GM19395 (cell line): ENCODE measurements around the gene AFP.

ENCODE experiments used
- ATAC-seq: cut with Tn5 transposase; IDR thresholded peaks from one replicate; pipeline ENCODE4 v1.9.1; 2021; ENCODE audit warnings: mild to moderate bottlenecking, moderate library complexity; ENCODE audit not compliant: unreplicated experiment

Gene AFP

DNA sequence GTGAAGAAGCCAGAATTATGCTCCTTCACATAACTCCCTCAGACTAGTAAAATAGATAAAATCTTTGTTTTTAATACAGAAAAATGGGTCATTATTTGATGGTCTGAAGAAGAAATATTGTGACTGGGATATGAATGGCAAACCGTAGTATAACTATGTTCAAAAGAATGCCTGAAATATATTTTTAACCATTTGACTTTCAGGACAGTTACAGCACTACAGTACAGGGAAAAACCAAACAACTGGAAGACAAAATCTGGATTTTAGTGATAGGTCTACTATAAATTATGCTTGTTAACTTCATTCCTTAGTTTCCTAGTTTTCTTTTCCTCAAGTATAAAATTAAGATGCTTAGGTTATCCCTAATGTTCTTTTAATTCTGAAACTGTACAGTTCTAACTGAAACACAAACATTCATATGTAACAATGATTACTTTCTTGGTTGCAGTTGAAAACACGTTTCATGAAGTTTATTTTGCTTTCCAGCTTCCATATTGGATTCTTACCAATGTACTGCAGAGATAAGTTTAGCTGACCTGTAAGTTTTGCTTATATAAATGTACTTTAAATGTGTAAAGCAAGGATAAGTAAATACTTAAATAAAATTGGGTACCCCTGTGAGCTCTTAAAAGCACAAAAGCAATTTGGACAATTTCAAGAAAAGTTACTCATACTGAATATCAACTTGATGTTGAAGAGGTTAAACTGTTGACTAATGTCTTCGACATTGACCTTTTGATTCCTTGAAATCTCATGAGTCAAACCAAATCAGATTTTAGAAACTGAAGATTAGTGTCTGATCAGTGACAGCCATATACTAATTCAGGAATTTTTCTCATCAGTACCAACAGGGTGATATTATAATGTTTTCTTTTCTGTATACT, 895 bp downstream of the AFP start:
- ATAC-seq, result no peak

DNA sequence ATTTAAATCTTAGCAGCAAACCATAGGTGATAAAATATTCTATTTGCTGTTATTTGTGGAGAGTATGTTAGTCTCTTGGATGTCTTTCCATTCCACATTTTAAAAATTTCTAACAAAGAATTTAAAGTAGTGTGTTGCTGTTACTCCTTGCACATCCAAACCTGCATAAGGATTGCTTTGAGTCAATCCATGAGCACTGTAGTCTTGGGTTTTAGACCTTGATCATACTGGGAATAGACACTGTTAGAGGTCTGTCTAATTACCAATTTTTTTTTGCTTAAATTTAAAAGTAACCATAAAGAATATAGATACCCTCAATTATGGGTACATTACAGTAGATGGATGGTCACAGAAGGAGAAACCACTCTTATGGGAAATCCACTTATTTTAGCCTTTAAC, 1.5 kb downstream of the AFP start:
- ATAC-seq, result no peak

DNA sequence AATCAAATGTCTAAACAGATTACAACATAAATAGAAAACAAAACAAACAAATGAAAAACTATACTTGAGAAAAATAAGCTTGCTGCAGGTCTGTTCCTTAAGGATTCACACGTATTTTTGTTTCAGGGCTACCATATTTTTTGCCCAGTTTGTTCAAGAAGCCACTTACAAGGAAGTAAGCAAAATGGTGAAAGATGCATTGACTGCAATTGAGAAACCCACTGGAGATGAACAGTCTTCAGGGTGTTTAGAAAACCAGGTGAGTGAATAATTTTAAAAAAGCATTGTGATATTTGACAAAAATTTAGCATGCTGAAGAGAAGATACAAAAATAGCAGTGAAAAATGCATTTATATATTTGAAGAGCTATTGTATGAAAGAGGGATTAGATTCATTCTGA, 2.0 kb downstream of the AFP start:
- ATAC-seq, result no peak

DNA sequence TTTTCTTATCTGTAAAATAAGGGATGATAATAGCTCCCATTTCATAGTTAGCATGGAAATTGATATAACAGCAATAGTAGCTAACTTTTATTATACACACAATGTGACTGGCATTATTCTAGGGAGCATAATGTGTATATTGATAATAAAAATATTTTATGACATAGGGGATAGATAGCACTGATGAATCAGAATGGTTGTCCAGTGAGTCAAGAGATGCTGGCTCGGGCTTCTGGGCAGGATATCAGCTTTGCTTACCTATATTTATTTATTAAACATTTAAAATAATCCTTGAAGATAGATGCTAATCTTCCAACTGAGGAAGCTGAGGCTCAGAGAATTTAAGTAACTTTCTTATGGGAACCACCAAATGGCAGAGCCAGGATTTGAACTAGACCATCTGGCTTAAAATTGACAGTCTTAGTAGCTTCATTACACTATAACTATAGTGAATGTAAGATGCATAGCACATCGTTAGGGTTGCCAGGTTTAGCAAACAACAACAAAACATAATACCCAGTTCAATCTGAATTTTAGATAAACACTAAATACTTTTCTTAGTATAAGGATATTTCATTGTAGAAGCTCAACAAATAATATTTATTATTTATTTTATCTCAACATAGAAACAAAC, 2.7 kb downstream of the AFP start:
- no peak for ATAC-seq

DNA sequence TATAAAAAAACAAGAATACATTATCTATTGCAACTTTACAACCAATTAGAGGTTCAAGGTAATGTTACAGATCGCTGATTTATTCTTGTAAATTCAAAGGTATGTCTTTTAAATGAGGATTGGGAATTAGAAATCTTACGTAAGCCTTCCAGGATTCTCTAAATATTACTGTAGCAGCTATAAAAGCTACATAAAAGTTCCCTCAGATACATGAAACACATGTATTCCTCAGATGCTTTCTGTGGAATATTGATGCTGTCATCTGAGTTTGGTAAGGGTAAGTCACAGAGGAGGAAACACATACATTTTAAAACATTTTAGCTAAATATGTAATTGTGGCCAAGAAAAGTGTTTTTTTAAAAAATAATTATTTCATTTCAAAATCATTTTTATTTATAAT, 3.4 kb downstream of the AFP start:
- no peak for ATAC-seq

DNA sequence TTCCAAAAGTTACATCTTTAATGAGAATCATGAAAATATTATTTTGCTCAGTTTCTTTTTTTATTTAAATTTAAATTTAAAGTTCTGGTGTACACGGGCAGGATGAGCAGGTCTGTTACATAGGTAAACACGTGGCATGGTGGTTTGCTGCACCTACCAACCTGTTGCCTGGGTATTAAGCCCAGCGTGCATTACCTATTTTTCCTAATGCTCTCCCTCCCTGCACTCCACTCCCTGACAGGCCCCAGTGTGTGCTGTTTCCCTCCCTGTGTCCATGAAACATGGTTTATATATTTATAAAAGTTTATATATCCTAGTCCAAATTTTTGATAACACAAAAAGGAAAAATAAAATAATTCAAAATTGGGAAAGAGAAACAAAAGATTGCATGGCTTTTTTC, 4.0 kb downstream of the AFP start:
- no peak for ATAC-seq

DNA sequence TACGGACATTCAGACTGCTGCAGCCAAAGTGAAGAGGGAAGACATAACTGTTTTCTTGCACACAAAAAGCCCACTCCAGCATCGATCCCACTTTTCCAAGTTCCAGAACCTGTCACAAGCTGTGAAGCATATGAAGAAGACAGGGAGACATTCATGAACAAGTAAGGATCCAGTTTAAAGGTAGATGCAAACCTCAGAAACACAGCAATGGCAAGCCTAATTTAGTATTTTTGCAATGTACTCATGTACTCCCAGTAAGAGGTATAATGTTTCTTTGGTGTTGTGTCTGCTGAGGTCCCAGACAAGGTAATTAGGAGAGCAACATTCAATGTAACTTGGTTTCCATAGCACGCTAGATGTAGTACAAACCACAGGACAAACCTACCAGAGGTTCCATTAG, 4.6 kb downstream of the AFP start:
- no peak for ATAC-seq

DNA sequence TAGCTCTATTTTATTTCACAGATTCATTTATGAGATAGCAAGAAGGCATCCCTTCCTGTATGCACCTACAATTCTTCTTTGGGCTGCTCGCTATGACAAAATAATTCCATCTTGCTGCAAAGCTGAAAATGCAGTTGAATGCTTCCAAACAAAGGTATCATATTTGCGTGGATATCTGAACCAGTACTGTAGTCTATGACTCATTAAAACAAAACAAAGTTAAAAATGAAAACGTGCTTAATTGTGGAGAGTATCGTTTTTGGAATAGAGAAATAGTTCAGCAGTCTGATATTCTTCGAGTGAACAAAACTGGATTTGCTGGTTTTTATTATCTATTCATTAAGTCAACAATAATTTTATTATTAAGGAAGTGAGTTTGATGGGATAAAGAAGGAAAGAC, 6.3 kb downstream of the AFP start:
- no peak for ATAC-seq

DNA sequence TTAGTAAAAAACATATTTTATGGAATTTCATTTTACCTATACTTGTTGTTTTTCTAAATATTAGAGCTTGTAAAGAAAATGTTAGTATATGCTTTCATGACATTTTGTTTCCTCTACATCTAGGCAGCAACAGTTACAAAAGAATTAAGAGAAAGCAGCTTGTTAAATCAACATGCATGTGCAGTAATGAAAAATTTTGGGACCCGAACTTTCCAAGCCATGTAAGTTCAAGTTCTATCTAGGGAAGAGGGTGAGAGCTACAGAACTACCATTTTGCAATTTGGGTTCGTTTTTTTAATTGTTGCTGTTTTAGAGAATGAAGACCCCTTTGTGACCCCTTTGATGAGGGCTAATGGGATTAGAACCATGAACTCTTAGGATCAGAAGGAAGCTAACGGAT, 7.2 kb downstream of the AFP start:
- no peak for ATAC-seq

DNA sequence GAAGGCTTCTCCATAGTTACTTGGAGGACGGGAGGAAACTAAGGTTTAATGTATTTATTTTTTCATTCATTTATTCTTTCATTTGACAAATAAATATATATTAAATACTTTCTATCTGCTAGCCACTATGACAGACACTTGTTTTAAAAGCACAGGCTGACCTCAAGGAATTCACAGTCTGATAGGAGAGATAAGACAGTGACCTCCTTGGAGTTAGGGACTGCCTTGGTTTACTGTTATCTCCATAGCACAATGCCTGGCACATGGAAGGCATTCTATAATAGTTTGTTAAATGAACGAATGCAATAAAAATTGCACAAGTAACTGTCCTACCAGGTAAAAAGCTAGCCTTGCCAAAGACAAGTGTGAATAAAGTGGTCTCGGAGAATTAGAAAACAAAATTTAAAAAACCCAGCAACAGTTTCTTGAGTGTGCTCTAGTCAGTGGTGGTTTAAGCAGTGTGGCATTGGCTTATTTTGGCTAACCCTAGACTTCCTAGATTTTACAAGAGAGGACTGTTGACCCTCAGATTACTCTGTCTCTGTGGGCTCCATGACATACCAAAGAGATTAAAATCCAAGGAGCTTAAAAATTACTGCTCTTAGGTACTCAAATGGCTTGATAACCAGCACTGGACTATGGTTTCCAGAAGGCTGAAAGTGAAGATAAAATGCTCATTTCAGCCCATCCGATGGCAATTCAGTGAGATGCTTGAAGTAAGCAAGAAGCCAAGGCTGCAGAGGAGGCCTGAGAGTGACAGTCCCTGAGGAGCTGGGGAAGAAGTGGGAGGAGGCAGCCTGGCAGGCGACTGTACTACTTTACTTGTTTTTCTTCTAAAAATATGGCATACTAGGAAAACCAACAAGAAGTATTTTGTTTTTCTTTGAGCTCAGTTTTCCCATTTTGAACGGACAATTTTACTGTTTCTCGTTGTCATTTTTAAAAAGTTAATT, 9.6 kb downstream of the AFP start:
- ATAC-seq, result no peak

DNA sequence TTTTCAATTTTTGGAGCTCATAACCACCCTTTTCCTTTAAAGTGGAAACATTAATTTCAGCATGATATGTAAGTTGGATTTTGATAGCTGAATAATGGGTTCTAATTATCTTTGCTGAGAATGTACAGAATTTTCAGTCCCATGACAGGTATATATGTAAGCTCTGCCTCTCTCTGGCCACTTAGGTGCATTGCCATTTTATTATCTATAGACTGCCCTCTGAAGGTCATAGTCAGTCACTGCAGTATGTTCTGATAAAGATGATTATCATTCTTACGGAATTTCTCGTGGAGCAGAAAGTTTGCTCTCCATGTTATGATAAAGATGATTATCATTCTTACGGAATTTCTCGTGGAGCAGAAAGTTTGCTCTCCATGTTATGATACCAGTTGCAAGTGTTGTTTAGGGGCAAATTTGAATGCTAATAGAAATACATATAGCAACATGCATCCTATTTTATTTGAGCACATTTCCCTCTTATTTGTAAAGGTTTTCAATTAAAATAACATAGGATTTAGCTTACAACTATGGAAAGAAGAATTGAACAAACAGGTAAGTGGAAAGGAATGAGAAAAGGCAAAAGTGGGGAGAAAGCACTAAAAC, 10.4 kb downstream of the AFP start:
- peak; percentile 99 for ATAC-seq

DNA sequence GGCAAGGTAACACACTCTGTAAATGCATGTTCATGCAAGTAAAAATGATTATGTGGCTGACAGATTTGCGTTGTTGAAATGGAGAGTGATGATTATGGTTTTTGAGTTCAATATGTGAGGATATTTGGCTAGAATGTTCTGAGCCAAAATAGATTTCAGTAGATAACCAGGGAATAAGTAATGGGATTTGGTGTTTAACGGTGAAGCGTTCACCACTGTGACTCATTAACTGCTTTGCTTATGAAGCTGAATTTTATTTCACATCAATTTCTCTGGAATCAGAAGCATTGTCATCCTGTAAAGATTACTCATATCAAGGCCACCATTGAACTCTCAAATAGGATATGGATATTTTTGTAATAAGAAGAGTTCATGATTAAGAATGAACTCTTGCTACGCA, 11.7 kb downstream of the AFP start:
- ATAC-seq, result no peak

DNA sequence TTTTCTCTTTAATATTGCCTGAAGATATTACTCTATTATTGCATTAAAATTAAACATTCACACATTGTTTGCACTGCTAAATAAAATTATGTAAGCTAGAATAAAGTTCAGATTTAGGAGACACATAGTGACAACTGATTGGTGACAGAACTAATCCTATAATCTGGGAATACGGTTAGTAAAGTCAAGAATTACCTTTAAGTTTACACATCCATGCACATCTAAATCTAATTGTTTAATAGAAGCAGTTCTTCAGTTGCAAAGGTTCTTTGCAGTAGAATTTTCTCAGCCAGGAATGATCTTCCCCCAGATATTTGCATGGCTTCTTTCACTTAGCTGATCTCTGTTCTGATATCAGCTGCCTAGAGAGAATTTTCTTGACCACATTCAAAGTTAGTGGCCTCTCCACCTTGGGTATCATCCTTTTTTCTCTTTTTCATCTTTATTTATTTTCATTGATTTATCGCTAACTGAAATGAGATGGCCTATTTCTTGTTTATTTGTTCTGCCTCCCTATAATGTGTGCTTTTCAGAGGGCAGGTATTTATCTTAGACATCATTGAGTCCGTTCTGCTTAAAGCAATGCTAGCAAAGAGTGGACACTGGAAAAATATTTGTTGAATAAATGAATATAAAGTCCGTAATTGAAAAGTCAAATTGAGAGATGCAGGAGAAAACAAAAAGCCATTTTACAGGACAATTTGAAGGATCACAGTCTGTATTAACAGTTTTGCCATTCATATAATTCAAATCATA, 12.6 kb downstream of the AFP start:
- ATAC-seq, result no peak

DNA sequence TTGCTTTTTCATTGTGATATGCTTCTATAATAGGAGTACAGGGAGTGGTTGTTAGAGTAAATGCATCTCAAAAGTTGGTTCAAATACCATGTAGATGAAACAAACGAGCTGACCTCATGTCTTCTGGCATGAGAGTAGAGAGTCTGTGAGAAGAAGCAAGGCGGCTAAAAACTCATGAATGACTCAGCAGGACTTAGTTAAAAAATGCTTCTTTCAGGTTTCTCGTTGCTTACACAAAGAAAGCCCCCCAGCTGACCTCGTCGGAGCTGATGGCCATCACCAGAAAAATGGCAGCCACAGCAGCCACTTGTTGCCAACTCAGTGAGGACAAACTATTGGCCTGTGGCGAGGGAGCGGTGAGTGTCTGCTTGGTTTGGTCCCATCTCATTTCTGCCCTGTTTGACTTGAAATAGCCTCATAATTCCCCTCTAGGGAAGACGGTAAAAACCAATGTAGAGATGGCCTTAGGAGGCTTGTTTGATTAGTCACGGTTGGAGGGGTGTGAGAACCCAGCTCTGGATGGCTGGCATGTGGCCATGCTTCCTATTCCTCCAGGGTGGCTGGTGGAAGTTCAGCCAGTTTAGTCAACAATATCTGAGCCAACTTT, 14.5 kb downstream of the AFP start:
- ATAC-seq, result no peak

DNA sequence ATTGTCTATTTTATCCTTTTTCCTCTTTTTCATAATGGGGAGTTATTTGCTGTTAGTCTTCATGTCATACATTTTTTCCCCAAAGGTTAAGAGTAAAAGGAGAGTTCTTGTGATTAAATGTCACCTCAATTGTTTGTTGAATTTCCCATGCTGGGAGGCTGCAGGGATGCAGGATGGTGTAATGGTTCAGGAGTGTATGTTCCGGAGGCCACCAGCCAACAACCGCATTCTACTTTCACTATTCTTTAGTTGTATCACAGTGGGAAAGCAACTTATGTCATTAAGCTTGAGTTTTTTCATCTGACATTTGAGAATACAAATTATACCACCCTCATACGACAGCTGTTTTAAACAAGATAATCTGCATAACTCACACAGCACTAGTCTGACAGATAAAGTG, 15.4 kb downstream of the AFP start:
- ATAC-seq, result no peak

DNA sequence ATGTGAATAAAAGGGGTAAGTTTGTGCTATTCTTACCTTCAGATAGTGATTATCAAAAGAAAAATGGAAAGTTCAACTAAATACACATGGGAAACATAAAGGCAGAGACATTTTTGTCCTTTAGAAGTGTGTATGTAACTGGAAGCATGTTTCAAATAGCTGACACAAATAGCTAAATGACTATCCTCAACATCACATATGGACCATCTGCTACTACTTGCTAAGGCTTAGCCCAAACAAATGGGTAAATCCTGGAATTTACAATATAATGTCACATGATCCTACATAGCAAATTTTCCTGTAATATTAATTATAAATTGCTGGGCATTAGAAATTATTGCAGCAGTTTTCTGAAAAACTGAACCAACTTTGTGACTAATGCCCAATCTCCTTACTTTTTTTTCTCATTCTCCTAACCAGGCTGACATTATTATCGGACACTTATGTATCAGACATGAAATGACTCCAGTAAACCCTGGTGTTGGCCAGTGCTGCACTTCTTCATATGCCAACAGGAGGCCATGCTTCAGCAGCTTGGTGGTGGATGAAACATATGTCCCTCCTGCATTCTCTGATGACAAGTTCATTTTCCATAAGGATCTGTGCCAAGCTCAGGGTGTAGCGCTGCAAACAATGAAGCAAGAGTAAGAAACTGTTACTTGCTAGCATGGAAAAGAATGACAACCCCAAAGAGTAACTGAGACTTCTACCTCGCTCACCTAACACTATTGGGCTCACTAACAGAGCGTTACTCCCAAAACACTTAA, 16.1 kb downstream of the AFP start:
- ATAC-seq, result no peak

DNA sequence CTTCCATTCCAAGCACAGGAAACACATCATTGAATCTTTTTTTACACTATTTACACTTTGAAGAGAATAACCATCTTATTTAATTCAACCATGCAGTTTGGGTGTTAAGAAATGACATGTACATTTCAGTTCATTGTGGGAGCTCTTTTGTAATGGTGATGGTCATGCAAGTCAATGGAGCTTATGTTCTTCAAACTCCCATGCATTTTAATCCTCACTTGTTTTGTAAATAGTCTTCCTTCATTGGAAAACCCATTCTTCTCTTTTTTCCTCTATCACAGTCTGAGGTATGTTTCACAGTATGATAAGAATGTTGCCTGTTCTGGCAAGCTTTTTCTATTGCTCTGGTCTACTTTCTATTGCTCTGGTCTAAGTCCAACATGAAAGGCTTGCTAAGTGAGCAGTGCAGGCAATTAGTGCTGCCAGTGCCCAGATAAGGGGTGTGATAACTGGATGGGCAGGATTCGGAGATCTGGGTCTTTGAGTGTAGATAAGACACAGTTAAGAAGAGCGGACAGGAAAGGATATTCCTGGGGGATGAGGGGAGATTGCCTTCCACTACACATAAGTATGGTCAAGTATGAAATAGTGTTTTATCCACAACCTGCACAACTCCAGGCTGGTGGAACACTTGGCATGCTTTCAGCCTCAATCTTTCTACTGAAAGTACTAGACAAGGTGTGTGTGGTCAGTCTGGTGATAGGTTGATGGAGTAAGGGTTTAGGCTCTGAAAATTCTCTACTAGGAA, 17.1 kb downstream of the AFP start:
- ATAC-seq, result no peak

DNA sequence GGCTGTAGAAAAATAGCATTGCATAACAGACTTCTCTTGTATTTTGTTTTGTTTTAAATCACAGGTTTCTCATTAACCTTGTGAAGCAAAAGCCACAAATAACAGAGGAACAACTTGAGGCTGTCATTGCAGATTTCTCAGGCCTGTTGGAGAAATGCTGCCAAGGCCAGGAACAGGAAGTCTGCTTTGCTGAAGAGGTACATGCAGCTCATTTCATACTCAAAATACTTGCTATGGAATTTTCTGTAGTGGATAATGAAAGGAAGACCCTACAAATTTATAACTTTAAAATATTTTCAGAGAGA, 17.6 kb downstream of the AFP start:
- no peak for ATAC-seq

DNA sequence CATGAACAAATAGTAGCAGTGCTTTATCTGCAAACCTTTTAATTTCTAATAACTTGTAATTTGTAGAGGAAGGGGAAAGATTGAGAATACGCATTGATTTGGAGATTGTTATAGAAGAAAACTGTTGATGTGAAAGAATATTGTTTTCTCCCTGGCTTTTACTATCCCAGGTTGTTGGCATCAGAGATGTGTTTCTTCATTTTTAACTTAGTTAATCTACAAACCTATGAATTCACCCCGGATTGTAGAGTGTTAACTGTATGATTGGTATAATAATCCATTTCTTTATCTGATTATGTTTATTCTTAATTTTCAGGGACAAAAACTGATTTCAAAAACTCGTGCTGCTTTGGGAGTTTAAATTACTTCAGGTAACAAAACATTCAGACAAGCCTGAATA, 18.9 kb downstream of the AFP start:
- ATAC-seq, result no peak
